ENCODE measurements around the gene PTN.

Gene PTN

GRCh38 chr7:137289101-137289500 is 54.4 kb downstream of the PTN start:
- Histone ChIP-seq H3K27ac (ENCODE audit: low read depth, low read length) (no peak overlapping the region), H3K4me2 (ENCODE audit: low read length) (no peak overlapping the region), H3K27me3 (ENCODE audit: control insufficient read depth, low read length) (no peaks in the 10 kb centered on the region)

GRCh38 chr7:137287651-137288258 is 55.8 kb downstream of the PTN start:
- peak; percentile 57 for TF ChIP-seq CTCF (IDR thresholded peaks at IDR 0.05; ENCODE audit: low read depth, low read length, poor library complexity, severe bottlenecking)
- TF ChIP-seq EZH2phosphoT487 (IDR thresholded peaks at IDR 0.05; ENCODE audit: borderline replicate concordance, low read length) = no peak
- no peaks in the 10 kb centered on the region for H3K36me3 ChIP-seq (ENCODE audit: control insufficient read depth, low read length)
- no peak overlapping the region for H3K4me3 ChIP-seq (ENCODE audit: low read length)
- H3F3A ChIP-seq (ENCODE audit: control insufficient read depth, insufficient read depth) = no peaks in the 10 kb centered on the region
- H3K27ac ChIP-seq (ENCODE audit: low read depth, low read length) = no peak overlapping the region
- no peaks in the 10 kb centered on the region for H3K79me2 ChIP-seq (ENCODE audit: control insufficient read depth, low read length)
- H3K4me1 ChIP-seq (ENCODE audit: control insufficient read depth, low read length) = no peaks in the 10 kb centered on the region
- no peaks in the 10 kb centered on the region for H4K20me1 ChIP-seq (ENCODE audit: control insufficient read depth, insufficient read depth, low read depth, low read length)
- H3K4me2 ChIP-seq (ENCODE audit: low read length) = no peak overlapping the region
- no peaks in the 10 kb centered on the region for H3K9me2 ChIP-seq (replicated peaks; ENCODE audit: control insufficient read depth, low read length)
- no peaks in the 10 kb centered on the region for H3K9me3 ChIP-seq (ENCODE audit: control insufficient read depth, insufficient read depth, low read length)
- H3K27me3 ChIP-seq (ENCODE audit: control insufficient read depth, low read length) = no peaks in the 10 kb centered on the region

More at GRCh38 chr7:137289101-137289500, 54.4 kb downstream of the PTN start:
- Histone ChIP-seq H3K4me1 (ENCODE audit: control insufficient read depth, low read length) (no peaks in the 10 kb centered on the region), H3K9me2 (replicated peaks; ENCODE audit: control insufficient read depth, low read length) (no peaks in the 10 kb centered on the region), H3K9me3 (ENCODE audit: control insufficient read depth, insufficient read depth, low read length) (no peaks in the 10 kb centered on the region), H4K20me1 (ENCODE audit: control insufficient read depth, insufficient read depth, low read depth, low read length) (no peaks in the 10 kb centered on the region), H3K79me2 (ENCODE audit: control insufficient read depth, low read length) (no peaks in the 10 kb centered on the region), H3K4me3 (ENCODE audit: low read length) (no peak overlapping the region), H3K36me3 (ENCODE audit: control insufficient read depth, low read length) (no peaks in the 10 kb centered on the region), H3F3A (ENCODE audit: control insufficient read depth, insufficient read depth) (no peaks in the 10 kb centered on the region)
- TF ChIP-seq EZH2phosphoT487 (IDR thresholded peaks at IDR 0.05; ENCODE audit: borderline replicate concordance, low read length) (no peak), CTCF (IDR thresholded peaks at IDR 0.05; ENCODE audit: low read depth, low read length, poor library complexity, severe bottlenecking) (no peak)

- TF ChIP-seq EZH2phosphoT487 (IDR thresholded peaks at IDR 0.05; ENCODE audit: borderline replicate concordance, low read length) = no peak
- TF ChIP-seq CTCF (IDR thresholded peaks at IDR 0.05; ENCODE audit: low read depth, low read length, poor library complexity, severe bottlenecking) = no peak
- H3K4me3 ChIP-seq (ENCODE audit: low read length) = no peak overlapping the region
- H3F3A ChIP-seq (ENCODE audit: control insufficient read depth, insufficient read depth) = no peaks in the 10 kb centered on the region
- H3K9me3 ChIP-seq (ENCODE audit: control insufficient read depth, insufficient read depth, low read length) = no peaks in the 10 kb centered on the region
- H3K4me1 ChIP-seq (ENCODE audit: control insufficient read depth, low read length) = no peaks in the 10 kb centered on the region
- H3K36me3 ChIP-seq (ENCODE audit: control insufficient read depth, low read length) = no peaks in the 10 kb centered on the region
- no peak overlapping the region for H3K27ac ChIP-seq (ENCODE audit: low read depth, low read length)
- H4K20me1 ChIP-seq (ENCODE audit: control insufficient read depth, insufficient read depth, low read depth, low read length) = no peaks in the 10 kb centered on the region
- H3K4me2 ChIP-seq (ENCODE audit: low read length) = no peak overlapping the region
- no peaks in the 10 kb centered on the region for H3K27me3 ChIP-seq (ENCODE audit: control insufficient read depth, low read length)
- H3K79me2 ChIP-seq (ENCODE audit: control insufficient read depth, low read length) = no peaks in the 10 kb centered on the region
- no peaks in the 10 kb centered on the region for H3K9me2 ChIP-seq (replicated peaks; ENCODE audit: control insufficient read depth, low read length)
Measured at GRCh38 chr7:137283153-137283552, 60.4 kb downstream of the PTN start.
